GM23338 (cell line): ENCODE results near the gene EPHB1. TPM values are rescaled to one million over a fixed set of nuclear protein-coding genes. Genes with fewer than 3 reads are reported as not detected.
A peak's percentile ranks its signal among the peaks of the same experiment; 100 is the strongest.

Source experiments
- ATAC-seq: fragments of 200-7000 bp; cut with Tn5 transposase; 3 replicates; pipeline ENCODE4 v1.9.1; 2020
- DNase-seq: peaks from one replicate; pipeline ENCODE4 v3.0.0-alpha.2; 2015; ENCODE audit warnings: low spot score
- H2AFZ ChIP-seq: fragments of 200-600 bp; sonication (generic); 2 replicates; pipeline ENCODE4 v1.8.0; 2016; ENCODE audit warnings: antibody characterized with exemption, mild to moderate bottlenecking, moderate library complexity
- H3F3A ChIP-seq: fragments of 200-600 bp; sonication (generic); replicated peaks from 2 replicates; pipeline ENCODE4 v1.8.0; 2017; ENCODE audit warnings: antibody characterized with exemption, mixed run types, low read depth
- H3K27ac ChIP-seq: fragments of 200-600 bp; sonication (generic); 2 replicates; pipeline ENCODE4 v1.6.1; 2016; ENCODE audit warnings: low read depth
- H3K27me3 ChIP-seq: fragments of 200-600 bp; sonication (generic); 2 replicates; pipeline ENCODE4 v1.8.0; 2016; ENCODE audit warnings: mild to moderate bottlenecking, mixed run types, moderate library complexity; ENCODE audit not compliant: insufficient read depth
- H3K36me3 ChIP-seq: fragments of 200-600 bp; sonication (generic); 2 replicates; pipeline ENCODE4 v1.8.0; 2016; ENCODE audit warnings: mild to moderate bottlenecking; ENCODE audit not compliant: insufficient read depth
- H3K4me1 ChIP-seq: fragments of 200-600 bp; sonication (generic); 2 replicates; pipeline ENCODE4 v1.8.0; 2016; ENCODE audit warnings: mild to moderate bottlenecking, moderate library complexity; ENCODE audit not compliant: insufficient read depth
- H3K4me2 ChIP-seq: fragments of 200-600 bp; sonication (generic); 2 replicates; pipeline ENCODE4 v1.7.1; 2017; ENCODE audit warnings: mixed run types
- H3K4me3 ChIP-seq: fragments of 200-600 bp; sonication (generic); 2 replicates; pipeline ENCODE4 v1.6.1; 2016; ENCODE audit warnings: mixed run types
- H3K79me2 ChIP-seq: fragments of 200-600 bp; sonication (generic); replicated peaks from 2 replicates; pipeline ENCODE4 v1.8.0; 2017; ENCODE audit warnings: mild to moderate bottlenecking; ENCODE audit not compliant: insufficient read depth
- H3K9me2 ChIP-seq: fragments of 200-600 bp; sonication (generic); 2 replicates; pipeline ENCODE4 v1.8.0; 2017; ENCODE audit not compliant: insufficient read depth
- H4K20me1 ChIP-seq: fragments of 200-600 bp; sonication (generic); replicated peaks from 2 replicates; pipeline ENCODE4 v1.8.0; 2017; ENCODE audit warnings: mild to moderate bottlenecking; ENCODE audit not compliant: insufficient read depth
- H3K27ac Mint-ChIP-seq: 2 replicates; pipeline ENCODE4 v1.8.0; 2020; ENCODE audit warnings: inconsistent platforms, mild to moderate bottlenecking, moderate library complexity, mixed read lengths
- H3K27me3 Mint-ChIP-seq: 3 replicates; pipeline ENCODE4 v1.8.0; 2022; ENCODE audit warnings: low read depth, mild to moderate bottlenecking, moderate library complexity, mixed read lengths, inconsistent platforms; ENCODE audit not compliant: insufficient read depth, poor library complexity
- H3K36me3 Mint-ChIP-seq: 3 replicates; pipeline ENCODE4 v1.8.0; 2021; ENCODE audit warnings: low read depth, mild to moderate bottlenecking, inconsistent platforms, moderate library complexity, mixed read lengths
- H3K4me1 Mint-ChIP-seq: 3 replicates; pipeline ENCODE4 v1.8.0; 2020; ENCODE audit warnings: mild to moderate bottlenecking, inconsistent platforms, mixed read lengths
- H3K4me3 Mint-ChIP-seq: 3 replicates; pipeline ENCODE4 v1.8.0; 2021; ENCODE audit warnings: moderate library complexity, mild to moderate bottlenecking, inconsistent platforms, mixed read lengths
- H3K9me3 Mint-ChIP-seq: 3 replicates; pipeline ENCODE4 v1.8.0; 2020; ENCODE audit warnings: moderate library complexity, mild to moderate bottlenecking, inconsistent platforms, mixed read lengths
- CTCF ChIP-seq, 2 experiments: fragments of 200-600 bp in 1 of 2; sonication (generic) in 1 of 2; conservative IDR thresholded peaks; 2 replicates each; pipeline versions ENCODE4 v1.5.1 to v1.6.1; 2016 to 2017; ENCODE audit warnings: antibody characterized with exemption in 2 of 2, low read depth in 2 of 2, mild to moderate bottlenecking in 2 of 2, moderate library complexity in 1 of 2
- EZH2 ChIP-seq: fragments of 200-600 bp; sonication (generic); IDR thresholded peaks from one replicate; pipeline ENCODE4 v1.8.0; 2017; ENCODE audit warnings: antibody characterized with exemption, mild to moderate bottlenecking, low read depth; ENCODE audit not compliant: unreplicated experiment
- EZH2phosphoT487 ChIP-seq: fragments of 200-600 bp; sonication (generic); IDR thresholded peaks from one replicate; pipeline ENCODE4 v1.8.1; 2018; ENCODE audit warnings: antibody characterized with exemption; ENCODE audit not compliant: unreplicated experiment
- JUNB ChIP-seq: IDR thresholded peaks from one replicate; pipeline ENCODE4 v1.6.1; 2016; ENCODE audit warnings: antibody characterized with exemption; ENCODE audit not compliant: unreplicated experiment
- NANOG ChIP-seq: IDR thresholded peaks from 2 replicates; pipeline ENCODE4 v1.6.1; 2016; ENCODE audit warnings: antibody characterized with exemption, borderline replicate concordance
- POLR2AphosphoS5 ChIP-seq: IDR thresholded peaks from 2 replicates; pipeline ENCODE4 v1.6.1; 2016; ENCODE audit warnings: antibody characterized with exemption, low read depth
- REST ChIP-seq: IDR thresholded peaks from one replicate; pipeline ENCODE4 v1.6.1; 2018; ENCODE audit warnings: antibody characterized with exemption; ENCODE audit not compliant: unreplicated experiment
- STAT1 ChIP-seq: IDR thresholded peaks from one replicate; pipeline ENCODE4 v1.6.1; 2016; ENCODE audit warnings: antibody characterized with exemption; ENCODE audit not compliant: unreplicated experiment
- ZNF114 ChIP-seq: fragments of 250-450 bp; sonication (Bioruptor Pico); IDR thresholded peaks from 2 replicates; pipeline ENCODE4 v1.5.0; 2020; ENCODE audit warnings: mild to moderate bottlenecking, moderate library complexity
- polyA plus RNA-seq: library from polyadenylated mRNA; unstranded; fragments of >200 nt; fragmentation: Nextera tagmentation; extraction: Ambion mirVana; gene quantifications from 2 replicates; pipeline ENCODE4 v1.2.1, GENCODE V29; 2016
- total RNA-seq: library from RNA; depleted of rRNA; stranded (reverse); fragments of >200 nt; shearing (Covaris generic); gene quantifications from 2 replicates; pipeline ENCODE4 v1.2.3, GENCODE V29; 2014
- TF ChIP-seq, protein P1 (sequence below): fragments of 250-450 bp; sonication (Bioruptor Pico); IDR thresholded peaks from 2 replicates; pipeline ENCODE4 v1.5.0; 2020; ENCODE audit warnings: mild to moderate bottlenecking, moderate library complexity

EPHB1 gene
- total and polyA plus RNA-seq, 2 experiments from 2014 or later: 2.7 to 5.2 TPM

GRCh38 chr3:134838599-134838998 lies 43.5 kb downstream of the EPHB1 start:
- ATAC-seq: no peak
- TF ChIP-seq CTCF (conservative IDR thresholded peaks at IDR 0.05; ENCODE audit: low read depth in 2 of 2) (peak; percentile 70 to 95), STAT1 (no peak)
- 0 out of 2 replicates have a peak, but pooled peaks cover 3% of the 10 kb centered on the region for H3K9me2 ChIP-seq

GRCh38 chr3:134839422-134839821 lies 44.4 kb downstream of the EPHB1 start:
- no peak overlapping the region for H3K4me3 Mint-ChIP-seq
- Histone ChIP-seq H3K27ac (no peak overlapping the region), H3K4me2 (no peak overlapping the region), H4K20me1 (no peaks in the 10 kb centered on the region), H3K36me3 (no peaks in the 10 kb centered on the region), H2AFZ (no peak overlapping the region), H3K27me3 (no peaks in the 10 kb centered on the region), H3F3A (no peaks in the 10 kb centered on the region), H3K4me1 (no peaks in the 10 kb centered on the region), H3K4me3 (no peak overlapping the region), H3K79me2 (no peaks in the 10 kb centered on the region), H3K9me2 (no peaks in the 10 kb centered on the region)
- peaks cover 3% of the 10 kb centered on the region for H3K27me3 Mint-ChIP-seq
- peaks cover 3% of the 10 kb centered on the region; the same call in 1 of the 3 replicates for H3K9me3 Mint-ChIP-seq
- H3K4me1 Mint-ChIP-seq: no peaks in the 10 kb centered on the region
- H3K36me3 Mint-ChIP-seq: no peaks in the 10 kb centered on the region
- DNase-seq: no peak
- no peak for ATAC-seq
- no peak overlapping the region for H3K27ac Mint-ChIP-seq
- TF ChIP-seq ZNF114 (CRISPR knock-in tag): no peak
- no peak for TF ChIP-seq NANOG
- no peak for TF ChIP-seq STAT1
- TF ChIP-seq EZH2phosphoT487: no peak
- no peak for TF ChIP-seq JUNB
- no peak for TF ChIP-seq POLR2AphosphoS5
- TF ChIP-seq REST: no peak
- TF ChIP-seq, protein P1, sequence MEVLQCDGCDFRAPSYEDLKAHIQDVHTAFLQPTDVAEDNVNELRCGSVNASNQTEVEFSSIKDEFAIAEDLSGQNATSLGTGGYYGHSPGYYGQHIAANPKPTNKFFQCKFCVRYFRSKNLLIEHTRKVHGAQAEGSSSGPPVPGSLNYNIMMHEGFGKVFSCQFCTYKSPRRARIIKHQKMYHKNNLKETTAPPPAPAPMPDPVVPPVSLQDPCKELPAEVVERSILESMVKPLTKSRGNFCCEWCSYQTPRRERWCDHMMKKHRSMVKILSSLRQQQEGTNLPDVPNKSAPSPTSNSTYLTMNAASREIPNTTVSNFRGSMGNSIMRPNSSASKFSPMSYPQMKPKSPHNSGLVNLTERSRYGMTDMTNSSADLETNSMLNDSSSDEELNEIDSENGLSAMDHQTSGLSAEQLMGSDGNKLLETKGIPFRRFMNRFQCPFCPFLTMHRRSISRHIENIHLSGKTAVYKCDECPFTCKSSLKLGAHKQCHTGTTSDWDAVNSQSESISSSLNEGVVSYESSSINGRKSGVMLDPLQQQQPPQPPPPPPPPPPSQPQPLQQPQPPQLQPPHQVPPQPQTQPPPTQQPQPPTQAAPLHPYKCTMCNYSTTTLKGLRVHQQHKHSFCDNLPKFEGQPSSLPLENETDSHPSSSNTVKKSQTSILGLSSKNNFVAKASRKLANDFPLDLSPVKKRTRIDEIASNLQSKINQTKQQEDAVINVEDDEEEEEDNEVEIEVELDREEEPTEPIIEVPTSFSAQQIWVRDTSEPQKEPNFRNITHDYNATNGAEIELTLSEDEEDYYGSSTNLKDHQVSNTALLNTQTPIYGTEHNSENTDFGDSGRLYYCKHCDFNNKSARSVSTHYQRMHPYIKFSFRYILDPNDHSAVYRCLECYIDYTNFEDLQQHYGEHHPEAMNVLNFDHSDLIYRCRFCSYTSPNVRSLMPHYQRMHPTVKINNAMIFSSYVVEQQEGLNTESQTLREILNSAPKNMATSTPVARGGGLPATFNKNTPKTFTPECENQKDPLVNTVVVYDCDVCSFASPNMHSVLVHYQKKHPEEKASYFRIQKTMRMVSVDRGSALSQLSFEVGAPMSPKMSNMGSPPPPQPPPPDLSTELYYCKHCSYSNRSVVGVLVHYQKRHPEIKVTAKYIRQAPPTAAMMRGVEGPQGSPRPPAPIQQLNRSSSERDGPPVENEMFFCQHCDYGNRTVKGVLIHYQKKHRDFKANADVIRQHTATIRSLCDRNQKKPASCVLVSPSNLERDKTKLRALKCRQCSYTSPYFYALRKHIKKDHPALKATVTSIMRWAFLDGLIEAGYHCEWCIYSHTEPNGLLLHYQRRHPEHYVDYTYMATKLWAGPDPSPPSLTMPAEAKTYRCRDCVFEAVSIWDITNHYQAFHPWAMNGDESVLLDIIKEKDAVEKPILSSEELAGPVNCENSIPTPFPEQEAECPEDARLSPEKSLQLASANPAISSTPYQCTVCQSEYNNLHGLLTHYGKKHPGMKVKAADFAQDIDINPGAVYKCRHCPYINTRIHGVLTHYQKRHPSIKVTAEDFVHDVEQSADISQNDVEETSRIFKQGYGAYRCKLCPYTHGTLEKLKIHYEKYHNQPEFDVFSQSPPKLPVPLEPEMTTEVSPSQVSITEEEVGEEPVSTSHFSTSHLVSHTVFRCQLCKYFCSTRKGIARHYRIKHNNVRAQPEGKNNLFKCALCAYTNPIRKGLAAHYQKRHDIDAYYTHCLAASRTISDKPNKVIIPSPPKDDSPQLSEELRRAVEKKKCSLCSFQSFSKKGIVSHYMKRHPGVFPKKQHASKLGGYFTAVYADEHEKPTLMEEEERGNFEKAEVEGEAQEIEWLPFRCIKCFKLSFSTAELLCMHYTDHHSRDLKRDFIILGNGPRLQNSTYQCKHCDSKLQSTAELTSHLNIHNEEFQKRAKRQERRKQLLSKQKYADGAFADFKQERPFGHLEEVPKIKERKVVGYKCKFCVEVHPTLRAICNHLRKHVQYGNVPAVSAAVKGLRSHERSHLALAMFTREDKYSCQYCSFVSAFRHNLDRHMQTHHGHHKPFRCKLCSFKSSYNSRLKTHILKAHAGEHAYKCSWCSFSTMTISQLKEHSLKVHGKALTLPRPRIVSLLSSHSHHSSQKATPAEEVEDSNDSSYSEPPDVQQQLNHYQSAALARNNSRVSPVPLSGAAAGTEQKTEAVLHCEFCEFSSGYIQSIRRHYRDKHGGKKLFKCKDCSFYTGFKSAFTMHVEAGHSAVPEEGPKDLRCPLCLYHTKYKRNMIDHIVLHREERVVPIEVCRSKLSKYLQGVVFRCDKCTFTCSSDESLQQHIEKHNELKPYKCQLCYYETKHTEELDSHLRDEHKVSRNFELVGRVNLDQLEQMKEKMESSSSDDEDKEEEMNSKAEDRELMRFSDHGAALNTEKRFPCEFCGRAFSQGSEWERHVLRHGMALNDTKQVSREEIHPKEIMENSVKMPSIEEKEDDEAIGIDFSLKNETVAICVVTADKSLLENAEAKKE (CRISPR knock-in tag): no peak
- no peak for TF ChIP-seq EZH2

More at GRCh38 chr3:134838599-134838998, 43.5 kb downstream of the EPHB1 start:
- no peak overlapping the region for H3K4me3 ChIP-seq
- Mint-ChIP-seq H3K27ac (no peak overlapping the region), H3K27me3 (peaks cover 3% of the 10 kb centered on the region), H3K36me3 (no peaks in the 10 kb centered on the region), H3K4me1 (no peaks in the 10 kb centered on the region), H3K9me3 (peaks cover 3% of the 10 kb centered on the region; the same call in 1 of the 3 replicates), H3K4me3 (no peak overlapping the region)
- no peak overlapping the region for H3K4me2 ChIP-seq
- H3K27ac ChIP-seq: no peak overlapping the region
- H3K27me3 ChIP-seq: no peaks in the 10 kb centered on the region
- H3F3A ChIP-seq: no peaks in the 10 kb centered on the region
- DNase-seq: peak; percentile 49
- H4K20me1 ChIP-seq: no peaks in the 10 kb centered on the region
- no peaks in the 10 kb centered on the region for H3K4me1 ChIP-seq
- H3K79me2 ChIP-seq: no peaks in the 10 kb centered on the region
- no peaks in the 10 kb centered on the region for H3K36me3 ChIP-seq
- H2AFZ ChIP-seq: no peak overlapping the region
